HepG2 (cell line): ENCODE measurements around the gene RPL35. TPM values are rescaled to one million over a fixed set of nuclear protein-coding genes. Genes with fewer than 3 reads are reported as not detected.

Experiments
- ERF ChIP-seq: IDR thresholded peaks from 2 replicates; pipeline ENCODE4 v1.6.1; 2018; ENCODE audit warnings: missing biosample characterization, missing genetic modification reagents
- HMGXB4 ChIP-seq, 2 experiments: sonication (generic) in 1 of 2; formaldehyde crosslinking in 1 of 2; IDR thresholded peaks; 2 replicates each; pipeline versions ENCODE4 v1.4.0 to v1.6.1; 2018 to 2020; ENCODE audit warnings: missing genetic modification reagents in 2 of 2, borderline replicate concordance in 1 of 2, low read depth in 1 of 2, mild to moderate bottlenecking in 1 of 2, missing biosample characterization in 1 of 2
- HNRNPH1 ChIP-seq: fragments of 200-400 bp; formaldehyde crosslinking; optimal IDR thresholded peaks from 2 replicates; pipeline ENCODE3; 2017; ENCODE audit warnings: mild to moderate bottlenecking, low read depth, low read length
- KLF6 ChIP-seq: IDR thresholded peaks from 2 replicates; pipeline ENCODE4 v1.8.0; 2016; ENCODE audit warnings: missing biosample characterization, missing genetic modification reagents
- MATR3 ChIP-seq: sonication (generic); formaldehyde crosslinking; IDR thresholded peaks from 2 replicates; pipeline ENCODE4 v1.4.0; 2020; ENCODE audit warnings: missing genetic modification reagents
- NFATC3 ChIP-seq: sonication (generic); formaldehyde crosslinking; IDR thresholded peaks from 2 replicates; pipeline ENCODE4 v1.5.1; 2020; ENCODE audit warnings: mild to moderate bottlenecking, missing genetic modification reagents
- PCBP1 ChIP-seq: fragments of 200-400 bp; formaldehyde crosslinking; IDR thresholded peaks from 2 replicates; pipeline ENCODE4 v1.6.1; 2017; ENCODE audit warnings: mild to moderate bottlenecking, low read depth, low read length, borderline replicate concordance
- RCOR2 ChIP-seq: IDR thresholded peaks from 2 replicates; pipeline ENCODE4 v1.6.1; 2016; ENCODE audit warnings: missing biosample characterization, missing genetic modification reagents
- SOX6 ChIP-seq, 2 experiments: fragments of 450-650 bp in 1 of 2; sonication (generic) in 1 of 2; formaldehyde crosslinking in 1 of 2; IDR thresholded peaks; 2 replicates each; pipeline versions ENCODE4 v1.4.0 to v1.6.1; 2017 to 2020; ENCODE audit warnings: antibody characterized with exemption in 1 of 2, mild to moderate bottlenecking in 1 of 2, missing genetic modification reagents in 1 of 2
- ZBTB4 ChIP-seq: sonication (generic); formaldehyde crosslinking; IDR thresholded peaks from 2 replicates; pipeline ENCODE4 v1.4.0; 2020; ENCODE audit warnings: missing genetic modification reagents, mild to moderate bottlenecking, borderline replicate concordance
- ZC3H4 ChIP-seq: sonication (generic); formaldehyde crosslinking; IDR thresholded peaks from 2 replicates; pipeline ENCODE4 v1.4.0; 2020; ENCODE audit warnings: missing genetic modification reagents, borderline replicate concordance
- ZMYM4 ChIP-seq: sonication (generic); formaldehyde crosslinking; IDR thresholded peaks from 2 replicates; pipeline ENCODE4 v1.8.1; 2023; ENCODE audit warnings: mild to moderate bottlenecking, missing genetic modification reagents
- ZNF10 ChIP-seq: sonication (generic); formaldehyde crosslinking; IDR thresholded peaks from 2 replicates; pipeline ENCODE4 v1.4.0; 2020; ENCODE audit warnings: mild to moderate bottlenecking, low read depth, missing genetic modification reagents, borderline replicate concordance
- ZNF101 ChIP-seq: sonication (generic); formaldehyde crosslinking; IDR thresholded peaks from 2 replicates; pipeline ENCODE4 v1.4.0; 2020; ENCODE audit warnings: mild to moderate bottlenecking, low read depth, missing genetic modification reagents, borderline replicate concordance
- ZNF138 ChIP-seq: sonication (generic); formaldehyde crosslinking; IDR thresholded peaks from 2 replicates; pipeline ENCODE4 v1.5.0; 2020; ENCODE audit warnings: mild to moderate bottlenecking, low read depth, missing genetic modification reagents
- ZNF678 ChIP-seq: sonication (generic); formaldehyde crosslinking; IDR thresholded peaks from 2 replicates; pipeline ENCODE4 v1.4.0; 2020; ENCODE audit warnings: mild to moderate bottlenecking, missing genetic modification reagents
- polyA plus RNA-seq, 8 experiments: library from polyadenylated mRNA; depleted of rRNA in 3 of 8; stranded (reverse) in 7 of 8; unstranded in 1 of 8; fragments of >200 nt; fragmentation: Illumina TruSeq in 4 of 8; extraction: Trizol in 4 of 8; gene quantifications; 2 replicates each; pipeline versions ENCODE4 v1.2.1 to v1.2.3, GENCODE V29; 2011 to 2016; ENCODE audit warnings: low read depth in 4 of 8, missing spikeins in 1 of 8, mixed read lengths in 1 of 8; ENCODE audit not compliant: insufficient read depth in 1 of 8
- total RNA-seq, 5 experiments: library from RNA; depleted of rRNA; stranded (reverse); fragments of >200 nt; fragmentation: Illumina TruSeq; extraction: Trizol; gene quantifications; 2 replicates each; pipeline ENCODE4 v1.2.3, GENCODE V29; 2016; ENCODE audit warnings: low read depth in 1 of 5
- TF ChIP-seq, protein P1 (sequence below): sonication (generic); formaldehyde crosslinking; IDR thresholded peaks from 2 replicates; pipeline ENCODE4 v1.4.0; 2020; ENCODE audit warnings: mild to moderate bottlenecking, missing genetic modification reagents
- TF ChIP-seq, protein P2 (sequence below): sonication (generic); formaldehyde crosslinking; IDR thresholded peaks from 2 replicates; pipeline ENCODE4 v1.5.0; 2020; ENCODE audit warnings: mild to moderate bottlenecking, missing genetic modification reagents, borderline replicate concordance

RPL35 gene
- total and polyA plus RNA-seq, 2 of the 13 experiments (the other 11 are each of a cell fraction or from before 2014, with no cell fraction given), result 2,153 to 2,935 TPM

DNA sequence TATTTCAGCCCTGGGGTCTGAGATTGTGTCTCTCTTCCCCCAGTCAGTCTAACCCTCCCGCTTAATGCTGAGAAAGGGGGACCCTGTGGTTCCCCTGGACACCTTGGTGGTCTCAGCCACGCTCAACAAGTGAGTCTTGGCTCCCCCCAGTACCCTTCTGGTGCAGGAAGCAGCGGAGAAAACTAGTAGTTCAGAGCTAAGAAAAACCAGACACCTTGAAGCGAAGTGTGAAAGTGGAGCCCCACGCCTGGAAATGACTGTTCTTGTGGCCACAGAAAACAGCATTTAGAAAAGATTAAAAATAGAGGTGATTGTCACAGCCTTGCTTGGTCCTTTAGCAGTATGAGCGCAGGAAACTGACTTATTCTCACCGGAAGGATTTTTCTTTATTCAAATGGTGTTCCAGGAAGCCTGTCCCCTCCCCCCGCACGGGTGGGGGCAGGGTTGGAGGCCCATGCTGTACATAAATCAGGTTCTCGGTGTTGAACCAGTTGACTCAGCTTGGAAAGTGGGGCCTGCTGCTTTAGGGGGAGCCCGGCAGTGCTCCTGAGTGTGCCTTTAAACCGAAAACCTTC lies 8.3 kb upstream of the RPL35 start (continued):
- TF ChIP-seq, protein P1, sequence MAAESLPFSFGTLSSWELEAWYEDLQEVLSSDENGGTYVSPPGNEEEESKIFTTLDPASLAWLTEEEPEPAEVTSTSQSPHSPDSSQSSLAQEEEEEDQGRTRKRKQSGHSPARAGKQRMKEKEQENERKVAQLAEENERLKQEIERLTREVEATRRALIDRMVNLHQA (CRISPR knock-in tag), result no peak
- no peak for TF ChIP-seq PCBP1
- no peak for TF ChIP-seq ZBTB4
- no peak for TF ChIP-seq HNRNPH1
- no peak for TF ChIP-seq ZNF10
- TF ChIP-seq ZC3H4 (CRISPR knock-in tag), result no peak
- TF ChIP-seq ZMYM4, result no peak
- TF ChIP-seq ZNF678, result no peak
- TF ChIP-seq RCOR2 (CRISPR knock-in tag), result no peak
- no peak for TF ChIP-seq SOX6 (IDR thresholded peaks at IDR 0.05)
- TF ChIP-seq SOX6 (CRISPR knock-in tag; IDR thresholded peaks at IDR 0.05), result peak; percentile 32; the same call in 1 of the 2 replicates
- TF ChIP-seq NFATC3 (CRISPR knock-in tag), result no peak
- no peak for TF ChIP-seq MATR3 (CRISPR knock-in tag)
- no peak for TF ChIP-seq ZNF101 (CRISPR knock-in tag)
- TF ChIP-seq, protein P2, sequence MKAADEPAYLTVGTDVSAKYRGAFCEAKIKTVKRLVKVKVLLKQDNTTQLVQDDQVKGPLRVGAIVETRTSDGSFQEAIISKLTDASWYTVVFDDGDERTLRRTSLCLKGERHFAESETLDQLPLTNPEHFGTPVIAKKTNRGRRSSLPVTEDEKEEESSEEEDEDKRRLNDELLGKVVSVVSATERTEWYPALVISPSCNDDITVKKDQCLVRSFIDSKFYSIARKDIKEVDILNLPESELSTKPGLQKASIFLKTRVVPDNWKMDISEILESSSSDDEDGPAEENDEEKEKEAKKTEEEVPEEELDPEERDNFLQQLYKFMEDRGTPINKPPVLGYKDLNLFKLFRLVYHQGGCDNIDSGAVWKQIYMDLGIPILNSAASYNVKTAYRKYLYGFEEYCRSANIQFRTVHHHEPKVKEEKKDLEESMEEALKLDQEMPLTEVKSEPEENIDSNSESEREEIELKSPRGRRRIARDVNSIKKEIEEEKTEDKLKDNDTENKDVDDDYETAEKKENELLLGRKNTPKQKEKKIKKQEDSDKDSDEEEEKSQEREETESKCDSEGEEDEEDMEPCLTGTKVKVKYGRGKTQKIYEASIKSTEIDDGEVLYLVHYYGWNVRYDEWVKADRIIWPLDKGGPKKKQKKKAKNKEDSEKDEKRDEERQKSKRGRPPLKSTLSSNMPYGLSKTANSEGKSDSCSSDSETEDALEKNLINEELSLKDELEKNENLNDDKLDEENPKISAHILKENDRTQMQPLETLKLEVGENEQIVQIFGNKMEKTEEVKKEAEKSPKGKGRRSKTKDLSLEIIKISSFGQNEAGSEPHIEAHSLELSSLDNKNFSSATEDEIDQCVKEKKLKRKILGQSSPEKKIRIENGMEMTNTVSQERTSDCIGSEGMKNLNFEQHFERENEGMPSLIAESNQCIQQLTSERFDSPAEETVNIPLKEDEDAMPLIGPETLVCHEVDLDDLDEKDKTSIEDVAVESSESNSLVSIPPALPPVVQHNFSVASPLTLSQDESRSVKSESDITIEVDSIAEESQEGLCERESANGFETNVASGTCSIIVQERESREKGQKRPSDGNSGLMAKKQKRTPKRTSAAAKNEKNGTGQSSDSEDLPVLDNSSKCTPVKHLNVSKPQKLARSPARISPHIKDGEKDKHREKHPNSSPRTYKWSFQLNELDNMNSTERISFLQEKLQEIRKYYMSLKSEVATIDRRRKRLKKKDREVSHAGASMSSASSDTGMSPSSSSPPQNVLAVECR (CRISPR knock-in tag), result no peak
- TF ChIP-seq HMGXB4 (CRISPR knock-in tag; IDR thresholded peaks at IDR 0.05; ENCODE audit: borderline replicate concordance in 1 of 2, low read depth in 1 of 2), result no peak
- TF ChIP-seq ZNF138 (CRISPR knock-in tag), result no peak
- TF ChIP-seq ERF (CRISPR knock-in tag), result peak; percentile 20; the same call in 1 of the 2 replicates
- no peak for TF ChIP-seq KLF6
